Measurements from ENCODE around the gene USP35.

The USP35 gene

DNA sequence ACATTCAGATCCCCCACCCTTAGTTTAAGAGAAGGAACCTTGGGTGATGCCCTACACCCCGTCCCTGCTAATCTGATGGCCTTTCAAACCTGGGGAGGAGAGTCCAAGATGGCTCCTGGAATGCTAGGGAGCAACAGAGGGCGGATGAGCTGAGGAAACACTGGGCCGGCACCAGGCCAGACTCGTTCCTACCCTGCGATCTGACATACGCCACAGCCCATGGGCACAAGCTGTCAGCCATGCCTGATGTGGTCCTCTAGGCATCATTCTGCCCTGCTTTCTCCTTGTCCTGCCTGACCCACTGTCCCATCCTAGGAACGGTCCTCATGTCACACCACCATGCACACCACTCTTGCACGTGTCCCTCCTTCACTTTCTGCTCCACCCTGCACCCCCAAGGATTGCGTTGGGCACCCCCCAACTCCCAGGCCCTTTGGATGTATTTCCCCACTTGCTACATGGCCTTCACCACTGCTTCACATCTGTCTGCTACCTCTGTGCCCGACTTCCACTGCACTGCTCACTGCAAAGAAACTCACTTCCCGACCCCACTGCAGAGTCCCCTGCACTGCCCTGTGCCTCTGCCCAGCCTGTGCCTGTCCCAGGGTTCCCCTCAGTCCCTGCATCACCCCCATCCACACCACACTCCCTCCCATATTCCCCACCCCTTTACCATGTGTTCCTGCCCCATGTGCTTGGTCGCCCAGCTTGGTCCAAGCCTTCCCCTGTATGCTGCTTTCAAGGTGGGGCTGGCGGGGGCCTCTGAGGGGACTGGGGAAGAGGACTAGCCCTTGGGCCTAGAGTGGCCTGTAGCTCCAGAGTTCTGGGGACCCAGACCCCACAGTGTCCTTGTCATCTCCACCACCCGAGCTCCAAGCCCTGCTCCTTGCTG is 29.2 kb downstream of the USP35 start:
- Histone ChIP-seq H3F3A (ENCODE audit: low read depth) (no peaks in the 10 kb centered on the region), H3K9me3 (ENCODE audit: insufficient read depth, low read depth, low read length) (no peaks in the 10 kb centered on the region), H3K4me1 (ENCODE audit: insufficient read depth, low read length, poor library complexity, severe bottlenecking) (no peaks in the 10 kb centered on the region), H3K9ac (ENCODE audit: low read depth, low read length, poor library complexity, severe bottlenecking) (no peak overlapping the region), H3K79me2 (ENCODE audit: insufficient read depth, low read length) (no peaks in the 10 kb centered on the region), H3K36me3 (ENCODE audit: insufficient read depth, low read length) (no peaks in the 10 kb centered on the region; the same call in 1 of the 2 replicates), H3K9me2 (replicated peaks; ENCODE audit: low read depth, low read length) (no peaks in the 10 kb centered on the region), H4K20me1 (ENCODE audit: insufficient read depth, low read length, poor library complexity, severe bottlenecking) (no peaks in the 10 kb centered on the region), H2AFZ (ENCODE audit: low read length) (no peak overlapping the region), H3K4me3 (ENCODE audit: low read length, poor library complexity, severe bottlenecking) (no peak overlapping the region), H3K27me3 (ENCODE audit: insufficient read depth, low read length, poor library complexity, severe bottlenecking) (no peaks in the 10 kb centered on the region), H3K4me2 (ENCODE audit: low read depth, low read length, poor library complexity, severe bottlenecking) (no peak overlapping the region)
- TF ChIP-seq, protein P1, sequence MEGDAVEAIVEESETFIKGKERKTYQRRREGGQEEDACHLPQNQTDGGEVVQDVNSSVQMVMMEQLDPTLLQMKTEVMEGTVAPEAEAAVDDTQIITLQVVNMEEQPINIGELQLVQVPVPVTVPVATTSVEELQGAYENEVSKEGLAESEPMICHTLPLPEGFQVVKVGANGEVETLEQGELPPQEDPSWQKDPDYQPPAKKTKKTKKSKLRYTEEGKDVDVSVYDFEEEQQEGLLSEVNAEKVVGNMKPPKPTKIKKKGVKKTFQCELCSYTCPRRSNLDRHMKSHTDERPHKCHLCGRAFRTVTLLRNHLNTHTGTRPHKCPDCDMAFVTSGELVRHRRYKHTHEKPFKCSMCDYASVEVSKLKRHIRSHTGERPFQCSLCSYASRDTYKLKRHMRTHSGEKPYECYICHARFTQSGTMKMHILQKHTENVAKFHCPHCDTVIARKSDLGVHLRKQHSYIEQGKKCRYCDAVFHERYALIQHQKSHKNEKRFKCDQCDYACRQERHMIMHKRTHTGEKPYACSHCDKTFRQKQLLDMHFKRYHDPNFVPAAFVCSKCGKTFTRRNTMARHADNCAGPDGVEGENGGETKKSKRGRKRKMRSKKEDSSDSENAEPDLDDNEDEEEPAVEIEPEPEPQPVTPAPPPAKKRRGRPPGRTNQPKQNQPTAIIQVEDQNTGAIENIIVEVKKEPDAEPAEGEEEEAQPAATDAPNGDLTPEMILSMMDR (conservative IDR thresholded peaks at IDR 0.05; ENCODE audit: low read length) = no peak
- no peak for TF ChIP-seq EZH2phosphoT487 (IDR thresholded peaks at IDR 0.05; ENCODE audit: borderline replicate concordance)

DNA sequence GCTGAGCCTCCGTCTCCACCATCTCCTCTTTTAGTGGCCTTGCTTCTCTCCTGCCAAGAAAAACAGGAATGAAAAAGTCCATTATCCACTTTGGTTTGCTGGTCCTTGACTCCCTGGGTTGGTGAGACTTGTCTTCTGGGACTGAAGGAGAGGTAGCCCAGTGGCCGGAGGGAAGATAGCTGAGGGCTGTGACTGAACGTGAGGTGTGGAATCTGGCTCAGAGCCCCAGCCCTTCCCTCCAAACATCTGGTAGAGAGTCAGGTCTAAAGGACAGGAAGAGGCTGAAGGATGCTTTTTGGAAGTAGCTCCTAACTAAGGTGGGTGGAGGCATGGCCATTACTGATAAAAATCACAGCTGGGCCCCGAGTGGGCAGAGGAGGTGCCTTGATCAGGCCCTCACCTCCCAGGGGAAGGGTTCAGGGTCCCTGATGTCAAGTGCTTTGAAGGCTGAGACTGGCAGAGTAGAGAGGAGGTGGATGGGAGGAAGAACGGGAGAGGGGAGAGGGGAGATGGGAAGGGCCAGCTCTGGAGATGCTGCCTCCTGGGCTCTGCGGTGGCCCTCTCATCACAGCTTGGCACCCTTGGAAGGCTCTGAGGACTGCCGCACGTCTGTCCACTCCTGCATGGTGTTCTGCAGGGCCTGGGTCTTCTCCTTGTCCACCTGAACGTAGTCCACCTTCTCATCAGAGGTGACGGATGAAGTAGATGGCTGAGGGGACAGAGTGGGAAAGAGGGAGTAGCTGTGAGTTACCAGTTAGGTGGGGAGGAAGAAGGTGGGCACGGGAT is 30.2 kb downstream of the USP35 start:
- no peaks in the 10 kb centered on the region for H4K20me1 ChIP-seq (ENCODE audit: insufficient read depth, low read length, poor library complexity, severe bottlenecking)
- H3K9me3 ChIP-seq (ENCODE audit: insufficient read depth, low read depth, low read length) = no peaks in the 10 kb centered on the region
- H2AFZ ChIP-seq (ENCODE audit: low read length) = no peak overlapping the region
- H3K4me2 ChIP-seq (ENCODE audit: low read depth, low read length, poor library complexity, severe bottlenecking) = no peak overlapping the region
- H3K79me2 ChIP-seq (ENCODE audit: insufficient read depth, low read length) = no peaks in the 10 kb centered on the region
- no peaks in the 10 kb centered on the region for H3K27me3 ChIP-seq (ENCODE audit: insufficient read depth, low read length, poor library complexity, severe bottlenecking)
- no peaks in the 10 kb centered on the region; the same call in 1 of the 2 replicates for H3K36me3 ChIP-seq (ENCODE audit: insufficient read depth, low read length)
- no peak overlapping the region for H3K4me3 ChIP-seq (ENCODE audit: low read length, poor library complexity, severe bottlenecking)
- no peaks in the 10 kb centered on the region for H3K9me2 ChIP-seq (replicated peaks; ENCODE audit: low read depth, low read length)
- H3K4me1 ChIP-seq (ENCODE audit: insufficient read depth, low read length, poor library complexity, severe bottlenecking) = no peaks in the 10 kb centered on the region
- H3F3A ChIP-seq (ENCODE audit: low read depth) = no peaks in the 10 kb centered on the region
- H3K9ac ChIP-seq (ENCODE audit: low read depth, low read length, poor library complexity, severe bottlenecking) = no peak overlapping the region
- TF ChIP-seq EZH2phosphoT487 (IDR thresholded peaks at IDR 0.05; ENCODE audit: borderline replicate concordance) = no peak
- TF ChIP-seq, protein P1 (conservative IDR thresholded peaks at IDR 0.05; ENCODE audit: low read length) = no peak

DNA sequence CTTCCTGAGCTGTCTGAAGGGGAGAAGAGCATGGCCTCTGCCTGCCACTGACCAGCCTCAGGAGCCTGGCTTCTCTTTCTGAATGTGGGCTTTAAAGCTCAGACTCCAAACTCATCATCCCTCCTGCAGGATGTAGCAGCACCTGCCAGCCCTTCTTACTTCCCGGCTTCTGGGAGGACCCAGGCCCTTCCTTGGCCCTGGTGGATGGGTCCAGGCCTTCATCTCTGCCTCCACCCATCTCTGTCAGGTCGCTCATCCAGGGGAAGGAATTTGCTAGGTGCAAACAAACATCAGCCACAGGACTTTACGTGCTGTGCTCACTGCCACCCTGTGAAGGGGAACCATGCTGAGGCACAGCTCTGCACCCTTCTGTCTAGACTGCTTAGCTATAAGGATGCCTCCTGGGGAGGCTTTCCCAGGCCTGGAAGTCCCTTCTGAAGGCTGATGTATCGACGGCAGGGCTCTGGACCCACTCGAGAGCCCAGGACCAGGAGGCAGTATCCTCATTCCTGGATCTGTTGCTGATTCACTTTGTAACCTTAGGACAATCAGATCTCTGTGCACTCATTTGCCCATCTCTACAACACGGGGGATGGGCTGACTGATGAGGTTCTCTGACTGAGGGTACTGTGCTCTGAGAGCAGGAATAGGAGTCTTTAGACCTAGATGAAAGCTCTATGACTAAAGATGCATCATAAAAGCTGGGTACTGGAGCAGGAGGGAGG is 30.9 kb downstream of the USP35 start:
- no peaks in the 10 kb centered on the region; the same call in 1 of the 2 replicates for H3K36me3 ChIP-seq (ENCODE audit: insufficient read depth, low read length)
- H3K9me2 ChIP-seq (replicated peaks; ENCODE audit: low read depth, low read length) = no peaks in the 10 kb centered on the region
- TF ChIP-seq, protein P1 (conservative IDR thresholded peaks at IDR 0.05; ENCODE audit: low read length) = no peak
- TF ChIP-seq EZH2phosphoT487 (IDR thresholded peaks at IDR 0.05; ENCODE audit: borderline replicate concordance) = no peak
- H3K79me2 ChIP-seq (ENCODE audit: insufficient read depth, low read length) = no peaks in the 10 kb centered on the region
- no peaks in the 10 kb centered on the region for H3K4me1 ChIP-seq (ENCODE audit: insufficient read depth, low read length, poor library complexity, severe bottlenecking)
- no peak overlapping the region for H3K4me2 ChIP-seq (ENCODE audit: low read depth, low read length, poor library complexity, severe bottlenecking)
- H4K20me1 ChIP-seq (ENCODE audit: insufficient read depth, low read length, poor library complexity, severe bottlenecking) = no peaks in the 10 kb centered on the region
- H3F3A ChIP-seq (ENCODE audit: low read depth) = no peaks in the 10 kb centered on the region
- H3K4me3 ChIP-seq (ENCODE audit: low read length, poor library complexity, severe bottlenecking) = no peak overlapping the region
- H3K27me3 ChIP-seq (ENCODE audit: insufficient read depth, low read length, poor library complexity, severe bottlenecking) = no peaks in the 10 kb centered on the region
- H2AFZ ChIP-seq (ENCODE audit: low read length) = no peak overlapping the region
- H3K9me3 ChIP-seq (ENCODE audit: insufficient read depth, low read depth, low read length) = no peaks in the 10 kb centered on the region
- H3K9ac ChIP-seq (ENCODE audit: low read depth, low read length, poor library complexity, severe bottlenecking) = no peak overlapping the region
